OCI-M1 (cell line): ENCODE data around the gene GRIK4.

Experiments
- DNase-seq: peaks from one replicate; lab custom pipeline; 2025; lab: John Stamatoyannopoulos, UW

Gene GRIK4

GRCh38 chr11:120918257-120918656 is 406.7 kb downstream of the GRIK4 start:
- DNase-seq, result no peak

- DNase-seq, result no peak
Measured at GRCh38 chr11:120919045-120919444, 407.5 kb downstream of the GRIK4 start.

GRCh38 chr11:120919566-120919965 is 408.0 kb downstream of the GRIK4 start:
- DNase-seq, result no peak

- no peak for DNase-seq
Measured at GRCh38 chr11:120923866-120924508, 412.4 kb downstream of the GRIK4 start.

- DNase-seq, result no peak
Measured at GRCh38 chr11:120925944-120926343, 414.4 kb downstream of the GRIK4 start.

- no peak for DNase-seq
Measured at GRCh38 chr11:120928627-120929026, 417.1 kb downstream of the GRIK4 start.

- no peak for DNase-seq
Measured at GRCh38 chr11:120929090-120929489, 417.5 kb downstream of the GRIK4 start.

GRCh38 chr11:120929664-120930154 is 418.2 kb downstream of the GRIK4 start:
- peak; percentile 70 for DNase-seq

- DNase-seq, result no peak
Measured at GRCh38 chr11:120931057-120931779, 419.7 kb downstream of the GRIK4 start.

GRCh38 chr11:120932305-120932915 is 420.9 kb downstream of the GRIK4 start:
- DNase-seq, result no peak

GRCh38 chr11:120936356-120936755 is 424.8 kb downstream of the GRIK4 start:
- no peak for DNase-seq

- DNase-seq, result no peak
Measured at GRCh38 chr11:120937501-120937900, 426.0 kb downstream of the GRIK4 start.

- DNase-seq, result no peak
Measured at GRCh38 chr11:120938260-120938659, 426.7 kb downstream of the GRIK4 start.

GRCh38 chr11:120940160-120940848 is 428.8 kb downstream of the GRIK4 start:
- DNase-seq, result no peak

GRCh38 chr11:120941000-120941399 is 429.5 kb downstream of the GRIK4 start:
- no peak for DNase-seq

GRCh38 chr11:120942701-120943100 is 431.2 kb downstream of the GRIK4 start:
- DNase-seq, result no peak

GRCh38 chr11:120945042-120945441 is 433.5 kb downstream of the GRIK4 start:
- peak; percentile 48 for DNase-seq

GRCh38 chr11:120950880-120951279 is 439.3 kb downstream of the GRIK4 start:
- DNase-seq, result no peak

- DNase-seq, result peak; percentile 92
Measured at GRCh38 chr11:120952461-120953434, 441.2 kb downstream of the GRIK4 start.

GRCh38 chr11:120954381-120954780 is 442.8 kb downstream of the GRIK4 start:
- DNase-seq, result no peak
